ENCODE data around the gene KCNF1. TPM values are rescaled to one million over a fixed set of nuclear protein-coding genes. Genes with fewer than 3 reads are reported as not detected.
A peak's percentile ranks its signal among the peaks of the same experiment; 100 is the strongest.

Gene KCNF1
- total RNA-seq: 1 to 10 TPM in 1 of 2 donors, not detected in 1; 1.0 TPM

- H3K9me3 ChIP-seq: no peaks in the 10 kb centered on the region
- WGBS: 10% methylated on average over 47 of the region's 53 CpGs
- no peaks in the 10 kb centered on the region for H3K4me1 ChIP-seq (replicated peaks)
- TF ChIP-seq CTCF (IDR thresholded peaks at IDR 0.05) (peak in 1 of 4 experiments; percentile 25), POLR2AphosphoS5 (IDR thresholded peaks at IDR 0.05) (no peak)
- intact Hi-C loops (cut with DNase I): loop anchor here (5.0 kb wide), 2 partner anchors 74 to 211 kb away; no protein-coding TSS in a partner anchor
- H3K4me3 ChIP-seq: peak within 1 kb of the TSS; percentile 19 to 25
- no peaks in the 10 kb centered on the region for H3K36me3 ChIP-seq
- no peak for DNase-seq (ENCODE audit: low spot score)
- H3K27me3 ChIP-seq (replicated peaks; ENCODE audit: insufficient read depth): peaks cover 4% of the 10 kb centered on the region
- H3K27ac ChIP-seq: no peak within 1 kb of the TSS
Measured at GRCh38 chr2:10911291-10912075, at the start of gene KCNF1. KCNF1 (plus strand) TSS chr2:10911934; CDS start chr2:10912427, 493 bp downstream.

GRCh38 chr2:10862330-10862729 lies 49.4 kb upstream of the KCNF1 start:
- no peaks in the 10 kb centered on the region for H3K27me3 ChIP-seq (replicated peaks; ENCODE audit: insufficient read depth)
- no peak for DNase-seq (ENCODE audit: low spot score)
- WGBS: 77% methylated on average over 4 of the region's 10 CpGs
- intact Hi-C loops (cut with DNase I): no loop called here
- H3K27ac ChIP-seq: no peak overlapping the region
- H3K36me3 ChIP-seq: no peaks in the 10 kb centered on the region
- H3K4me3 ChIP-seq: no peak overlapping the region
- H3K4me1 ChIP-seq (replicated peaks): no peaks in the 10 kb centered on the region
- no peaks in the 10 kb centered on the region for H3K9me3 ChIP-seq
- no peak for TF ChIP-seq CTCF (IDR thresholded peaks at IDR 0.05)
- no peak for TF ChIP-seq POLR2AphosphoS5 (IDR thresholded peaks at IDR 0.05)
- no peak for TF ChIP-seq POLR2A (IDR thresholded peaks at IDR 0.05)

DNA sequence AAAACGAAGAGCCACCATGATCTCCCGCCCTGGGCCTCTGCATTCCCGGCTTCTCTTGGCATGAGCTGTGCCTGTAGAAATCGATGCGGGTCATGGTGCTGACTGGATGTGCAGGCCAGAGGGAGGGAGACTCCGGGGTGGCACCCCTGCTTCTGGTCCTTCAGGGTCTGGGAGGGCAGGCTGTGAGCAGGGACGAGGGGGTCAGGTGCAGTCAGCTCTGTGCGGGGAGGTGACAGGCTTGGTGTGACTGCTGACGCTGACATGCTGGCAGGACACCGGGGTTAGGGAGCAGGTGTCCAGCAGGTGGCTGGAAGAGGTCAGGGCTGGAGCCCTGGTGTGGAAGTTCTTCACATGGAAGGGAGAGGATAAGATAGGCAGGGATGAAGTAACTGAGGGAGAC lies 48.7 kb upstream of the KCNF1 start:
- Histone ChIP-seq H3K4me1 (replicated peaks) (no peaks in the 10 kb centered on the region), H3K27me3 (replicated peaks; ENCODE audit: insufficient read depth) (no peaks in the 10 kb centered on the region), H3K36me3 (no peaks in the 10 kb centered on the region), H3K9me3 (no peaks in the 10 kb centered on the region), H3K27ac (no peak overlapping the region), H3K4me3 (no peak overlapping the region)
- intact Hi-C loops (cut with DNase I): no loop called here
- TF ChIP-seq POLR2A (IDR thresholded peaks at IDR 0.05): no peak
- no peak for TF ChIP-seq POLR2AphosphoS5 (IDR thresholded peaks at IDR 0.05)
- TF ChIP-seq CTCF (IDR thresholded peaks at IDR 0.05): no peak
- DNase-seq (ENCODE audit: low spot score): no peak
- 93% methylated on average over 10 of the region's 10 CpGs for WGBS

- WGBS: 82% methylated on average over 8 of the region's 8 CpGs
- no peak overlapping the region for H3K27ac ChIP-seq
- no peaks in the 10 kb centered on the region for H3K4me1 ChIP-seq (replicated peaks)
- no peak overlapping the region for H3K4me3 ChIP-seq
- no peaks in the 10 kb centered on the region for H3K9me3 ChIP-seq
- intact Hi-C loops (cut with DNase I): no loop called here
- no peak for DNase-seq (ENCODE audit: low spot score)
- no peaks in the 10 kb centered on the region for H3K36me3 ChIP-seq
- no peaks in the 10 kb centered on the region for H3K27me3 ChIP-seq (replicated peaks; ENCODE audit: insufficient read depth)
- TF ChIP-seq CTCF (IDR thresholded peaks at IDR 0.05) (no peak), POLR2AphosphoS5 (IDR thresholded peaks at IDR 0.05) (no peak), POLR2A (IDR thresholded peaks at IDR 0.05) (no peak)
Measured at GRCh38 chr2:10863837-10864236, 47.9 kb upstream of the KCNF1 start.

DNA sequence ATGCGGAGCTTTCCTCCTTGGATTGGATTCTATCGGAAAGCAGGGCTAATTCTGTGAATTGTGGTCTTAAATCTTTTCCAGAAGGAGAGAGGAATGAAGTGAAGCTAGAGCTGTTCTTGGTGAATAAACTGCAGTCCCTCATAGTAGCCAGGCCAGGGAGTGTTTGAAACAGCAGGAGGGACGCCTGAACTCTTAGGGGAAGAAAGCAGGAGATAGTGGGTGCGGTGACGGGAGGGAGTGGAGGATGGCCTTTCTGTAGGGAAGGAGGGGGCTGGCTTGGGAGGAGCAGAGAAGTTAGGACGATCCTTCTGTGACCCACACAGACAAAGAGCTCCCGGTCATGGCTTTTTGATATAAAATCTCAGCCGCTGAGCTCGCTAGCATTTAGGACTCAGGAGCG lies 47.5 kb upstream of the KCNF1 start:
- Histone ChIP-seq H3K27ac (no peak overlapping the region), H3K27me3 (replicated peaks; ENCODE audit: insufficient read depth) (no peaks in the 10 kb centered on the region), H3K4me3 (no peak overlapping the region), H3K4me1 (replicated peaks) (no peaks in the 10 kb centered on the region), H3K9me3 (no peaks in the 10 kb centered on the region), H3K36me3 (no peaks in the 10 kb centered on the region)
- no peak for DNase-seq (ENCODE audit: low spot score)
- TF ChIP-seq POLR2AphosphoS5 (IDR thresholded peaks at IDR 0.05): no peak
- TF ChIP-seq CTCF (IDR thresholded peaks at IDR 0.05): no peak
- no peak for TF ChIP-seq POLR2A (IDR thresholded peaks at IDR 0.05)
- 58% methylated on average over 10 of the region's 10 CpGs for WGBS
- intact Hi-C loops (cut with DNase I): no loop called here
